GM19035 (cell line): Measurements from ENCODE around the gene IFT74.

Source experiments
- ATAC-seq: cut with Tn5 transposase; IDR thresholded peaks from one replicate; pipeline ENCODE4 v1.9.1; 2021; ENCODE audit not compliant: unreplicated experiment

Gene IFT74

GRCh38 chr9:26973989-26974388 lies 17.8 kb downstream of the IFT74 start:
- ATAC-seq, result no peak

- no peak for ATAC-seq
Observed at GRCh38 chr9:26974927-26975326, 18.7 kb downstream of the IFT74 start.

GRCh38 chr9:26975728-26976707 lies 19.8 kb downstream of the IFT74 start:
- no peak for ATAC-seq

GRCh38 chr9:26983340-26983739 lies 27.1 kb downstream of the IFT74 start:
- ATAC-seq, result peak; percentile 50

GRCh38 chr9:26995810-26996209 lies 39.6 kb downstream of the IFT74 start:
- no peak for ATAC-seq

GRCh38 chr9:27003426-27004077 lies 47.3 kb downstream of the IFT74 start:
- ATAC-seq, result no peak

- ATAC-seq, result no peak
Observed at GRCh38 chr9:27005491-27005890, 49.3 kb downstream of the IFT74 start, which contains the start of gene LRRC19. Gene LRRC19 (minus strand): TSS chr9:27005672. CDS start chr9:26999694, 5,978 bp downstream.

GRCh38 chr9:27019589-27019988 lies 63.4 kb downstream of the IFT74 start:
- ATAC-seq, result no peak

- ATAC-seq, result no peak
Observed at GRCh38 chr9:27022920-27023319, 66.7 kb downstream of the IFT74 start.

- no peak for ATAC-seq
Observed at GRCh38 chr9:27029186-27029585, 73.0 kb downstream of the IFT74 start.

- peak; percentile 86 for ATAC-seq
Observed at GRCh38 chr9:27033815-27034403, 77.7 kb downstream of the IFT74 start.

- no peak for ATAC-seq
Observed at GRCh38 chr9:27037499-27037898, 81.3 kb downstream of the IFT74 start.

GRCh38 chr9:27041746-27042145 lies 85.5 kb downstream of the IFT74 start:
- no peak for ATAC-seq

- no peak for ATAC-seq
Observed at GRCh38 chr9:27042476-27042875, 86.3 kb downstream of the IFT74 start.

GRCh38 chr9:27043176-27043575 lies 87.0 kb downstream of the IFT74 start:
- no peak for ATAC-seq

- no peak for ATAC-seq
Observed at GRCh38 chr9:27047136-27047535, 90.9 kb downstream of the IFT74 start.

GRCh38 chr9:27053369-27054022 lies 97.3 kb downstream of the IFT74 start:
- no peak for ATAC-seq

GRCh38 chr9:27054125-27054524 lies 97.9 kb downstream of the IFT74 start:
- no peak for ATAC-seq

- ATAC-seq, result no peak
Observed at GRCh38 chr9:27054841-27055240, 98.6 kb downstream of the IFT74 start.

GRCh38 chr9:27059412-27059811 lies 103.2 kb downstream of the IFT74 start:
- ATAC-seq, result no peak

GRCh38 chr9:27059907-27060306 lies 103.7 kb downstream of the IFT74 start:
- no peak for ATAC-seq
